HepG2 (cell line): ENCODE data around the gene C11orf24. TPM values are rescaled to one million over a fixed set of nuclear protein-coding genes. Genes with fewer than 3 reads are reported as not detected.
A peak's percentile ranks its signal among the peaks of the same experiment; 100 is the strongest.

ENCODE experiments used
- CBX2 ChIP-seq, 2 experiments: fragments of 200-600 bp in 1 of 2; sonication (generic); formaldehyde crosslinking in 1 of 2; IDR thresholded peaks; 2 replicates each; pipeline versions ENCODE4 v1.7.0 to v1.8.1; 2018 to 2022; ENCODE audit warnings: low read depth in 2 of 2, low read length in 1 of 2, mild to moderate bottlenecking in 1 of 2, missing genetic modification reagents in 1 of 2
- DMTF1 ChIP-seq: sonication (generic); formaldehyde crosslinking; IDR thresholded peaks from 2 replicates; pipeline ENCODE4 v1.4.0; 2020; ENCODE audit warnings: mild to moderate bottlenecking, missing genetic modification reagents
- DR1 ChIP-seq: sonication (generic); formaldehyde crosslinking; IDR thresholded peaks from 2 replicates; pipeline ENCODE4 v1.8.0; 2021; ENCODE audit warnings: mild to moderate bottlenecking, missing genetic modification reagents, inconsistent platforms
- ESRRA ChIP-seq: sonication (generic); formaldehyde crosslinking; IDR thresholded peaks from 2 replicates; pipeline ENCODE4 v1.5.1; 2020; ENCODE audit warnings: mild to moderate bottlenecking, low read depth, missing genetic modification reagents
- FOSL1 ChIP-seq: sonication (generic); formaldehyde crosslinking; IDR thresholded peaks from 2 replicates; pipeline ENCODE4 v1.9.0; 2021; ENCODE audit warnings: missing genetic modification reagents, borderline replicate concordance
- GPN1 ChIP-seq: sonication (generic); formaldehyde crosslinking; IDR thresholded peaks from 2 replicates; pipeline ENCODE4 v1.5.1; 2020; ENCODE audit warnings: missing genetic modification reagents, borderline replicate concordance
- MAZ ChIP-seq, 2 experiments: sonication (generic) in 1 of 2; formaldehyde crosslinking in 1 of 2; IDR thresholded peaks; 2 replicates each; pipeline versions ENCODE4 v1.5.0 to v1.6.1; 2012 to 2020; ENCODE audit warnings: low read depth in 2 of 2, mild to moderate bottlenecking in 2 of 2, borderline replicate concordance in 1 of 2, improper control_type of control experiment in 1 of 2, low read length in 1 of 2, missing genetic modification reagents in 1 of 2, moderate library complexity in 1 of 2
- NR2C2 ChIP-seq: sonication (generic); formaldehyde crosslinking; IDR thresholded peaks from 2 replicates; pipeline ENCODE4 v1.4.0; 2020; ENCODE audit warnings: missing genetic modification reagents, mild to moderate bottlenecking, moderate library complexity, borderline replicate concordance
- PLSCR1 ChIP-seq: sonication (generic); formaldehyde crosslinking; IDR thresholded peaks from 2 replicates; pipeline ENCODE4 v1.5.0; 2020; ENCODE audit warnings: missing genetic modification reagents, mild to moderate bottlenecking, borderline replicate concordance
- POLR2G ChIP-seq: fragments of 200-400 bp; formaldehyde crosslinking; IDR thresholded peaks from 2 replicates; pipeline ENCODE4 v1.6.1; 2018; ENCODE audit warnings: mild to moderate bottlenecking, low read depth, low read length, moderate library complexity
- PTBP1 ChIP-seq: fragments of 200-400 bp; formaldehyde crosslinking; IDR thresholded peaks from 2 replicates; pipeline ENCODE4 v1.6.1; 2018; ENCODE audit warnings: low read length, low read depth; ENCODE audit not compliant: poor library complexity, severe bottlenecking
- RXRB ChIP-seq: IDR thresholded peaks from 2 replicates; pipeline ENCODE4 v1.6.1; 2016; ENCODE audit warnings: borderline replicate concordance, missing genetic modification reagents, missing compliant biosample characterization
- SKIL ChIP-seq: sonication (generic); formaldehyde crosslinking; IDR thresholded peaks from 2 replicates; pipeline ENCODE4 v1.8.0; 2022; ENCODE audit warnings: missing genetic modification reagents, mild to moderate bottlenecking, moderate library complexity, borderline replicate concordance
- SNAPC2 ChIP-seq: sonication (generic); formaldehyde crosslinking; IDR thresholded peaks from 2 replicates; pipeline ENCODE4 v1.8.1; 2022; ENCODE audit warnings: mild to moderate bottlenecking, missing genetic modification reagents
- SNRNP70 ChIP-seq: fragments of 200-400 bp; formaldehyde crosslinking; IDR thresholded peaks from 2 replicates; pipeline ENCODE4 v1.6.1; 2017; ENCODE audit warnings: mild to moderate bottlenecking, low read depth, low read length, moderate library complexity
- TRIM22 ChIP-seq: fragments of 450-650 bp; IDR thresholded peaks from 2 replicates; pipeline ENCODE4 v1.6.1; 2017
- ZFP82 ChIP-seq: sonication (generic); formaldehyde crosslinking; IDR thresholded peaks from 2 replicates; pipeline ENCODE4 v1.5.1; 2020; ENCODE audit warnings: mild to moderate bottlenecking, missing genetic modification reagents, borderline replicate concordance
- ZNF260 ChIP-seq: sonication (generic); formaldehyde crosslinking; IDR thresholded peaks from 2 replicates; pipeline ENCODE4 v1.4.0; 2020; ENCODE audit warnings: missing genetic modification reagents, low read depth, mild to moderate bottlenecking, borderline replicate concordance
- ZNF275 ChIP-seq: sonication (generic); formaldehyde crosslinking; IDR thresholded peaks from 2 replicates; pipeline ENCODE4 v1.8.0; 2022; ENCODE audit warnings: missing genetic modification reagents, mild to moderate bottlenecking, inconsistent platforms, borderline replicate concordance
- ZNF761 ChIP-seq: sonication (generic); formaldehyde crosslinking; conservative IDR thresholded peaks from 2 replicates; pipeline ENCODE4 v1.4.0; 2020; ENCODE audit warnings: mild to moderate bottlenecking, missing genetic modification reagents
- polyA plus RNA-seq, 8 experiments: library from polyadenylated mRNA; depleted of rRNA in 3 of 8; stranded (reverse) in 7 of 8; unstranded in 1 of 8; fragments of >200 nt; fragmentation: Illumina TruSeq in 4 of 8; extraction: Trizol in 4 of 8; gene quantifications; 2 replicates each; pipeline versions ENCODE4 v1.2.1 to v1.2.3, GENCODE V29; 2011 to 2016; ENCODE audit warnings: low read depth in 4 of 8, missing spikeins in 1 of 8, mixed read lengths in 1 of 8; ENCODE audit not compliant: insufficient read depth in 1 of 8
- total RNA-seq, 5 experiments: library from RNA; depleted of rRNA; stranded (reverse); fragments of >200 nt; fragmentation: Illumina TruSeq; extraction: Trizol; gene quantifications; 2 replicates each; pipeline ENCODE4 v1.2.3, GENCODE V29; 2016; ENCODE audit warnings: low read depth in 1 of 5

C11orf24 gene
- total and polyA plus RNA-seq, 2 of the 13 experiments (the other 11 are each of a cell fraction or from before 2014, with no cell fraction given) = 52.9 to 55.5 TPM

GRCh38 chr11:68216171-68216938, 55.4 kb downstream of the C11orf24 start (continued):
- TF ChIP-seq MAZ (IDR thresholded peaks at IDR 0.05; ENCODE audit: borderline replicate concordance, low read depth, low read length) (no peak), MAZ (CRISPR knock-in tag; IDR thresholded peaks at IDR 0.05; ENCODE audit: low read depth) (no peak), ZNF761 (CRISPR knock-in tag) (no peak), ZNF260 (CRISPR knock-in tag) (no peak), DMTF1 (CRISPR knock-in tag) (no peak), ESRRA (no peak), PLSCR1 (no peak), SKIL (CRISPR knock-in tag) (no peak), ZFP82 (CRISPR knock-in tag) (no peak), PTBP1 (no peak), RXRB (CRISPR knock-in tag) (peak; percentile 8; the same call in 1 of the 2 replicates), FOSL1 (CRISPR knock-in tag) (no peak), NR2C2 (no peak), SNRNP70 (no peak), POLR2G (no peak), TRIM22 (no peak), GPN1 (CRISPR knock-in tag) (no peak), SNAPC2 (no peak), CBX2 (IDR thresholded peaks at IDR 0.05; ENCODE audit: low read depth, low read length) (no peak), CBX2 (CRISPR knock-in tag; IDR thresholded peaks at IDR 0.05; ENCODE audit: low read depth) (no peak), ZNF275 (CRISPR knock-in tag) (no peak), DR1 (CRISPR knock-in tag) (no peak)
